SK-N-MC (cell line): ENCODE measurements around the gene CFAP46.

Experiments
- DNase-seq: peaks from one replicate; pipeline ENCODE4 v3.0.0-alpha.2; 2011; ENCODE audit warnings: low read depth, low spot score
- H3K27ac ChIP-seq: fragments of 200-600 bp; sonication (generic); 2 replicates; pipeline ENCODE4 v1.5.1; 2016; ENCODE audit warnings: mixed run types
- H3K36me3 ChIP-seq: fragments of 200-600 bp; sonication (generic); 2 replicates; pipeline ENCODE4 v1.6.1; 2017; ENCODE audit warnings: antibody characterized with exemption, low read length, mixed read lengths; ENCODE audit not compliant: insufficient read depth
- H3K4me3 ChIP-seq: fragments of 200-600 bp; sonication (generic); 2 replicates; pipeline ENCODE4 v1.5.1; 2016
- H3K9ac ChIP-seq: fragments of 200-600 bp; sonication (generic); 2 replicates; pipeline ENCODE4 v1.8.0; 2017; ENCODE audit warnings: mixed run types, mixed read lengths; ENCODE audit not compliant: insufficient read length
- H3K9me3 ChIP-seq: fragments of 200-600 bp; sonication (generic); 2 replicates; pipeline ENCODE4 v1.6.1; 2017; ENCODE audit warnings: low read depth, mild to moderate bottlenecking, antibody characterized with exemption, low read length, moderate library complexity, mixed read lengths
- EZH2 ChIP-seq: fragments of 200-600 bp; sonication (generic); IDR thresholded peaks from one replicate; pipeline ENCODE4 v1.6.1; 2017; ENCODE audit warnings: antibody characterized with exemption
- FOXP2 ChIP-seq: optimal IDR thresholded peaks from 2 replicates; pipeline ENCODE3; 2011; ENCODE audit warnings: mild to moderate bottlenecking, moderate library complexity; ENCODE audit not compliant: insufficient read depth; ENCODE audit errors: extremely low read length, control extremely low read depth
- POLR2AphosphoS5 ChIP-seq: IDR thresholded peaks from 2 replicates; pipeline ENCODE4 v1.6.1; 2012; ENCODE audit warnings: mild to moderate bottlenecking, low read depth, low read length, borderline replicate concordance

The CFAP46 gene

GRCh38 chr10:132866601-132867381 is 75.6 kb downstream of the CFAP46 start:
- H3K36me3 ChIP-seq: no peaks in the 10 kb centered on the region
- H3K9me3 ChIP-seq: no peaks in the 10 kb centered on the region
- DNase-seq: no peak
- no peak overlapping the region for H3K9ac ChIP-seq
- no peak overlapping the region for H3K27ac ChIP-seq
- TF ChIP-seq FOXP2: no peak
- TF ChIP-seq POLR2AphosphoS5: no peak
- TF ChIP-seq EZH2: no peak
- H3K4me3 ChIP-seq: no peak overlapping the region

- Histone ChIP-seq H3K9ac (no peak overlapping the region), H3K4me3 (no peak overlapping the region), H3K9me3 (no peaks in the 10 kb centered on the region), H3K27ac (no peak overlapping the region), H3K36me3 (no peaks in the 10 kb centered on the region)
- DNase-seq: no peak
- TF ChIP-seq POLR2AphosphoS5 (no peak), EZH2 (no peak), FOXP2 (no peak)
Measured at GRCh38 chr10:132865851-132866600, 76.3 kb downstream of the CFAP46 start.

- Histone ChIP-seq H3K36me3 (no peaks in the 10 kb centered on the region), H3K27ac (no peak overlapping the region), H3K9me3 (no peaks in the 10 kb centered on the region), H3K4me3 (no peak overlapping the region), H3K9ac (no peak overlapping the region)
- no peak for DNase-seq
- TF ChIP-seq EZH2 (no peak), POLR2AphosphoS5 (no peak), FOXP2 (no peak)
Measured at GRCh38 chr10:132865171-132865631, 77.2 kb downstream of the CFAP46 start.

GRCh38 chr10:132862485-132863420 is 79.6 kb downstream of the CFAP46 start:
- DNase-seq: no peak
- Histone ChIP-seq H3K9ac (no peak overlapping the region), H3K9me3 (no peaks in the 10 kb centered on the region), H3K27ac (no peak overlapping the region), H3K36me3 (no peaks in the 10 kb centered on the region), H3K4me3 (no peak overlapping the region)
- TF ChIP-seq POLR2AphosphoS5 (no peak), FOXP2 (no peak), EZH2 (no peak)

GRCh38 chr10:132861884-132862461 is 80.4 kb downstream of the CFAP46 start:
- Histone ChIP-seq H3K4me3 (no peak overlapping the region), H3K9ac (no peak overlapping the region), H3K9me3 (no peaks in the 10 kb centered on the region), H3K27ac (no peak overlapping the region), H3K36me3 (no peaks in the 10 kb centered on the region)
- TF ChIP-seq EZH2: no peak
- no peak for TF ChIP-seq POLR2AphosphoS5
- TF ChIP-seq FOXP2: no peak
- no peak for DNase-seq

- Histone ChIP-seq H3K4me3 (no peak overlapping the region), H3K27ac (no peak overlapping the region), H3K9me3 (no peaks in the 10 kb centered on the region), H3K36me3 (no peaks in the 10 kb centered on the region), H3K9ac (no peak overlapping the region)
- DNase-seq: no peak
- TF ChIP-seq EZH2 (no peak), FOXP2 (no peak), POLR2AphosphoS5 (no peak)
Measured at GRCh38 chr10:132861116-132861691, 81.2 kb downstream of the CFAP46 start.

- Histone ChIP-seq H3K9ac (no peak overlapping the region), H3K27ac (no peak overlapping the region), H3K4me3 (no peak overlapping the region), H3K9me3 (no peaks in the 10 kb centered on the region), H3K36me3 (no peaks in the 10 kb centered on the region)
- no peak for TF ChIP-seq EZH2
- TF ChIP-seq FOXP2: no peak
- no peak for TF ChIP-seq POLR2AphosphoS5
- DNase-seq: no peak
Measured at GRCh38 chr10:132860532-132860931, 81.8 kb downstream of the CFAP46 start.
